Measurements from ENCODE around the gene PAPOLB. TPM values are rescaled to one million over a fixed set of nuclear protein-coding genes. Genes with fewer than 3 reads are reported as not detected.

The PAPOLB gene
- polyA plus RNA-seq, 1 donor from 2014 or later, result 0.05 TPM

DNA sequence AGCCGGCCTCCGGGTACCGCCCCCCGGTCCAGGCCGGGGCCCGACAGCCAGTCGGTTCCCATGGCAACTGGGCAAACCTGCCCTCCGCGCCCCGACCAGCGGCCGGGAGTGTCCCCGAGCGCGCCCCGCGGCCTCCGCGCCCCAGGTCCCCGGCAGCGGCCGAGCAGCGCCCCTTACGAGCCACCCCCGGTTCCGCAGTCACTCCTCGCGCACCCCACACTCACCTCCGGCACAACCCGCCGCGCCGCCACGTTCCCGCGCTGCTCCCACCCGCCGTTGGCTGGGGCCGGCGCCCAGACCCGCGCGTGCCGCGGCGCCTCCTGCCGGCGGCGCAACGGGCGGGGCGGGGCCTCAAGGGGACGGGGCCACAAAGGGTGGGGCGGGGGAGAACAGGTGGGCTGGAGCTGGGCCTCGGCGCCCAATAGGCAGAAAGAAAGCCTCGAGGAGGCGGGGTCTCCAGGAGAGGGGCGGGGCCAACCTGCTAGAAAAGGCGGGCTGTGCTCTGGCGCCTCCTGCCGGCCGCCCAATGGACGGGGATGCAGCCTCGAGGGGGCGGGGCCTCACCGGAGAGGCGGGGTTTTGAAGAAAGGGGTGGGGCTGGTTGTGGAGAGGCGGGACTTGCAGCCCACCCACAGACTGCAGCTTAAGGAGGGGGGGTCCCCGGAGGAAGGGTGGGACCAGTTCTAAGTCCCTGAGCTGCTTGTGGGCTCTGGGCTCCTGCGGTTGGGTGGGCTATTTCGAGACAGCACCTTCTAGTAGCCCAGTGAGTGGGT, 21.7 kb upstream of the PAPOLB start, which contains the start of gene RADIL:
TSS of gene RADIL (minus strand) at position 345 of the 773 bp plus-strand sequence. CDS start 5,577 bp downstream, outside the sequence.
- peaks cover 6% of the 10 kb centered on the region for H3K79me2 ChIP-seq (replicated peaks; ENCODE audit: insufficient read depth, low read length)
- H4K20me1 ChIP-seq (ENCODE audit: insufficient read depth), result no peaks in the 10 kb centered on the region
- no peaks in the 10 kb centered on the region for H3K9me3 ChIP-seq (ENCODE audit: low read length)
- H3K9me2 ChIP-seq (ENCODE audit: insufficient read depth, low read length), result no peaks in the 10 kb centered on the region
- peak within 1 kb of the TSS; percentile 65 for H3K27ac ChIP-seq (ENCODE audit: low read length)
- no peaks in the 10 kb centered on the region for H3F3A ChIP-seq (ENCODE audit: insufficient read depth, low read length, poor library complexity, severe bottlenecking)
- peak within 1 kb of the TSS; percentile 97 for H3K4me2 ChIP-seq (ENCODE audit: low read length)
- H3K9ac ChIP-seq (ENCODE audit: low read length), result peak within 1 kb of the TSS; percentile 74
- H3K36me3 ChIP-seq (ENCODE audit: insufficient read depth, low read length), result no peaks in the 10 kb centered on the region
- TF ChIP-seq, protein P1, sequence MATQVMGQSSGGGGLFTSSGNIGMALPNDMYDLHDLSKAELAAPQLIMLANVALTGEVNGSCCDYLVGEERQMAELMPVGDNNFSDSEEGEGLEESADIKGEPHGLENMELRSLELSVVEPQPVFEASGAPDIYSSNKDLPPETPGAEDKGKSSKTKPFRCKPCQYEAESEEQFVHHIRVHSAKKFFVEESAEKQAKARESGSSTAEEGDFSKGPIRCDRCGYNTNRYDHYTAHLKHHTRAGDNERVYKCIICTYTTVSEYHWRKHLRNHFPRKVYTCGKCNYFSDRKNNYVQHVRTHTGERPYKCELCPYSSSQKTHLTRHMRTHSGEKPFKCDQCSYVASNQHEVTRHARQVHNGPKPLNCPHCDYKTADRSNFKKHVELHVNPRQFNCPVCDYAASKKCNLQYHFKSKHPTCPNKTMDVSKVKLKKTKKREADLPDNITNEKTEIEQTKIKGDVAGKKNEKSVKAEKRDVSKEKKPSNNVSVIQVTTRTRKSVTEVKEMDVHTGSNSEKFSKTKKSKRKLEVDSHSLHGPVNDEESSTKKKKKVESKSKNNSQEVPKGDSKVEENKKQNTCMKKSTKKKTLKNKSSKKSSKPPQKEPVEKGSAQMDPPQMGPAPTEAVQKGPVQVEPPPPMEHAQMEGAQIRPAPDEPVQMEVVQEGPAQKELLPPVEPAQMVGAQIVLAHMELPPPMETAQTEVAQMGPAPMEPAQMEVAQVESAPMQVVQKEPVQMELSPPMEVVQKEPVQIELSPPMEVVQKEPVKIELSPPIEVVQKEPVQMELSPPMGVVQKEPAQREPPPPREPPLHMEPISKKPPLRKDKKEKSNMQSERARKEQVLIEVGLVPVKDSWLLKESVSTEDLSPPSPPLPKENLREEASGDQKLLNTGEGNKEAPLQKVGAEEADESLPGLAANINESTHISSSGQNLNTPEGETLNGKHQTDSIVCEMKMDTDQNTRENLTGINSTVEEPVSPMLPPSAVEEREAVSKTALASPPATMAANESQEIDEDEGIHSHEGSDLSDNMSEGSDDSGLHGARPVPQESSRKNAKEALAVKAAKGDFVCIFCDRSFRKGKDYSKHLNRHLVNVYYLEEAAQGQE (IDR thresholded peaks at IDR 0.05; ENCODE audit: borderline replicate concordance), result no peak
- peak; percentile 90 for TF ChIP-seq MXI1 (conservative IDR thresholded peaks at IDR 0.05; ENCODE audit: poor library complexity, severe bottlenecking)
- no peak for TF ChIP-seq EP300 (conservative IDR thresholded peaks at IDR 0.05; ENCODE audit: poor library complexity, severe bottlenecking)
- TF ChIP-seq, protein P2, sequence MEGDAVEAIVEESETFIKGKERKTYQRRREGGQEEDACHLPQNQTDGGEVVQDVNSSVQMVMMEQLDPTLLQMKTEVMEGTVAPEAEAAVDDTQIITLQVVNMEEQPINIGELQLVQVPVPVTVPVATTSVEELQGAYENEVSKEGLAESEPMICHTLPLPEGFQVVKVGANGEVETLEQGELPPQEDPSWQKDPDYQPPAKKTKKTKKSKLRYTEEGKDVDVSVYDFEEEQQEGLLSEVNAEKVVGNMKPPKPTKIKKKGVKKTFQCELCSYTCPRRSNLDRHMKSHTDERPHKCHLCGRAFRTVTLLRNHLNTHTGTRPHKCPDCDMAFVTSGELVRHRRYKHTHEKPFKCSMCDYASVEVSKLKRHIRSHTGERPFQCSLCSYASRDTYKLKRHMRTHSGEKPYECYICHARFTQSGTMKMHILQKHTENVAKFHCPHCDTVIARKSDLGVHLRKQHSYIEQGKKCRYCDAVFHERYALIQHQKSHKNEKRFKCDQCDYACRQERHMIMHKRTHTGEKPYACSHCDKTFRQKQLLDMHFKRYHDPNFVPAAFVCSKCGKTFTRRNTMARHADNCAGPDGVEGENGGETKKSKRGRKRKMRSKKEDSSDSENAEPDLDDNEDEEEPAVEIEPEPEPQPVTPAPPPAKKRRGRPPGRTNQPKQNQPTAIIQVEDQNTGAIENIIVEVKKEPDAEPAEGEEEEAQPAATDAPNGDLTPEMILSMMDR (IDR thresholded peaks at IDR 0.05; ENCODE audit: poor library complexity, severe bottlenecking), result peak; percentile 90
- TF ChIP-seq RAD21 (conservative IDR thresholded peaks at IDR 0.05), result peak; percentile 74
- TF ChIP-seq SMC3 (conservative IDR thresholded peaks at IDR 0.05; ENCODE audit: poor library complexity), result peak; percentile 73
- TF ChIP-seq POLR2AphosphoS5 (IDR thresholded peaks at IDR 0.05), result peak; percentile 61
- H2AFZ ChIP-seq (ENCODE audit: low read depth, low read length), result peak within 1 kb of the TSS; percentile 60
- H3K4me3 ChIP-seq (ENCODE audit: low read length), result peak within 1 kb of the TSS; percentile 86
- H3K27me3 ChIP-seq (ENCODE audit: insufficient read depth, low read depth, low read length), result no peaks in the 10 kb centered on the region

DNA sequence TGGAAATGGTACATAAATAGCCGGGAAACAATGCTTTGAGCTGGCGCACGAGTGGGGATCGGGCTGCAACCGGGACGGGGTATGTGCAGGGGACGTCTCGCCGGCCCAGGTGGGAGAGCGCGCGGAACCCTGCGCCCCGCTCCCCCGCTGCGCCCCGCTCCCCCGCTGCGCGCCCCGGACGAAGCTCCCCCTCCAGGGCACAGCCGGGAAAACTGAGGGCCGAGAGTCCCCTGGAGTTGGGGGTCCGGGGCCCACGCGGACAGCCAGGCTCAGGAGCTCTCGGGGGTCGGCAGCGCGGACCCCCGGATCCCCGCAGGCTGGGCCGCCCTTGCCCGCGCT, 21.2 kb upstream of the PAPOLB start:
- Histone ChIP-seq H3K36me3 (ENCODE audit: insufficient read depth, low read length) (no peaks in the 10 kb centered on the region), H3K4me3 (ENCODE audit: low read length) (peak overlapping the region; percentile 86), H3K9ac (ENCODE audit: low read length) (peak overlapping the region; percentile 74), H2AFZ (ENCODE audit: low read depth, low read length) (peak overlapping the region; percentile 60), H3K4me2 (ENCODE audit: low read length) (peak overlapping the region; percentile 97), H3K9me3 (ENCODE audit: low read length) (no peaks in the 10 kb centered on the region), H3K9me2 (ENCODE audit: insufficient read depth, low read length) (no peaks in the 10 kb centered on the region), H4K20me1 (ENCODE audit: insufficient read depth) (no peaks in the 10 kb centered on the region), H3K79me2 (replicated peaks; ENCODE audit: insufficient read depth, low read length) (peaks cover 6% of the 10 kb centered on the region), H3F3A (ENCODE audit: insufficient read depth, low read length, poor library complexity, severe bottlenecking) (no peaks in the 10 kb centered on the region), H3K27me3 (ENCODE audit: insufficient read depth, low read depth, low read length) (no peaks in the 10 kb centered on the region), H3K27ac (ENCODE audit: low read length) (peak overlapping the region; percentile 65)
- TF ChIP-seq RAD21 (conservative IDR thresholded peaks at IDR 0.05), result no peak
- TF ChIP-seq, protein P2 (IDR thresholded peaks at IDR 0.05; ENCODE audit: poor library complexity, severe bottlenecking), result no peak
- no peak for TF ChIP-seq TAF1 (IDR thresholded peaks at IDR 0.05; ENCODE audit: low read depth)
- TF ChIP-seq, protein P1 (IDR thresholded peaks at IDR 0.05; ENCODE audit: borderline replicate concordance), result no peak
- TF ChIP-seq SMC3 (conservative IDR thresholded peaks at IDR 0.05; ENCODE audit: poor library complexity), result no peak
- no peak for TF ChIP-seq POLR2AphosphoS5 (IDR thresholded peaks at IDR 0.05)

Data from neural cell (in vitro differentiated cells).